Breast epithelium (tissue), 3 donors: Measurements from ENCODE around the gene ASMTL.

Experiments used
- CTCF ChIP-seq, 3 donors: fragments of 450-650 bp; IDR thresholded peaks; one replicate each; pipeline ENCODE4 v1.5.1; 2016 to 2017; ENCODE audit warnings: antibody characterized with exemption in 3 of 3, mild to moderate bottlenecking in 3 of 3, moderate library complexity in 3 of 3
- POLR2A ChIP-seq: fragments of 450-650 bp; IDR thresholded peaks from one replicate; pipeline ENCODE4 v1.6.1; 2016; ENCODE audit warnings: antibody characterized with exemption, mild to moderate bottlenecking, moderate library complexity
- POLR2AphosphoS5 ChIP-seq, 3 donors: sonication (generic); formaldehyde crosslinking; IDR thresholded peaks; one replicate each; pipeline ENCODE4 v1.6.1; 2017; ENCODE audit warnings: antibody characterized with exemption in 3 of 3

GRCh38 chrX:1395646-1396216 is 57.0 kb downstream of the ASMTL start:
- TF ChIP-seq CTCF (IDR thresholded peaks at IDR 0.05) = no peak
- TF ChIP-seq POLR2A = no peak
- no peak for TF ChIP-seq POLR2AphosphoS5 (IDR thresholded peaks at IDR 0.05)
